Measurements from ENCODE around the gene TSPO. TPM values are rescaled to one million over a fixed set of nuclear protein-coding genes. Genes with fewer than 3 reads are reported as not detected.
"Not testable (repeated sequence)": the region's sequence is repeated elsewhere in the genome, so short reads cannot be mapped to it uniquely, and the experiment has no call there.

TSPO gene
- 100 to 1,000 TPM in 3 of 4 donors, 1 to 10 TPM in 1; 6.6 to 375 (median 242) TPM for polyA plus RNA-seq
- long read RNA-seq, donor 1, transcript TSPO-202 (4 exons, 881 nt), result major isoform, 17 of 24 reads
- long read RNA-seq, donor 1, partial matches to known transcripts, result 6 of 24 reads
- long read RNA-seq, donor 1, other reads (novel, unspliced or antisense), result 0 of 24 reads
- long read RNA-seq, donor 2, partial matches to known transcripts, result 0 of 4 reads
- long read RNA-seq, donor 2, other reads (novel, unspliced or antisense), result 0 of 4 reads
- long read RNA-seq, donor 3, transcript TSPO-202 (4 exons, 881 nt), result major isoform, 10 of 16 reads
- long read RNA-seq, donor 3, partial matches to known transcripts, result 5 of 16 reads
- long read RNA-seq, donor 3, other reads (novel, unspliced or antisense), result 0 of 16 reads
- long read RNA-seq, donor 4, result 0 reads
- long read RNA-seq, donor 5, transcript TSPO-202 (4 exons, 881 nt), result major isoform, 5 of 5 reads
- long read RNA-seq, donor 5, partial matches to known transcripts, result 0 of 5 reads
- long read RNA-seq, donor 5, other reads (novel, unspliced or antisense), result 0 of 5 reads
- long read RNA-seq, donor 6, transcript TSPO-202 (4 exons, 881 nt), result major isoform, 7 of 12 reads
- long read RNA-seq, donor 6, partial matches to known transcripts, result 5 of 12 reads
- long read RNA-seq, donor 6, other reads (novel, unspliced or antisense), result 0 of 12 reads
- long read RNA-seq, donor 7, transcript TSPO-202 (4 exons, 881 nt), result major isoform, 142 of 344 reads
- long read RNA-seq, donor 7, partial matches to known transcripts, result 198 of 344 reads
- long read RNA-seq, donor 7, other reads (novel, unspliced or antisense), result 0 of 344 reads
- long read RNA-seq, donor 8, transcript TSPO-202 (4 exons, 881 nt), result major isoform, 14 of 29 reads
- long read RNA-seq, donor 8, partial matches to known transcripts, result 15 of 29 reads
- long read RNA-seq, donor 8, other reads (novel, unspliced or antisense), result 0 of 29 reads
- long read RNA-seq, donor 9, partial matches to known transcripts, result 0 of 2 reads
- long read RNA-seq, donor 9, other reads (novel, unspliced or antisense), result 0 of 2 reads
- long read RNA-seq, donor 10, transcript TSPO-202 (4 exons, 881 nt), result major isoform, 39 of 63 reads
- long read RNA-seq, donor 10, partial matches to known transcripts, result 24 of 63 reads
- long read RNA-seq, donor 10, other reads (novel, unspliced or antisense), result 0 of 63 reads

DNA sequence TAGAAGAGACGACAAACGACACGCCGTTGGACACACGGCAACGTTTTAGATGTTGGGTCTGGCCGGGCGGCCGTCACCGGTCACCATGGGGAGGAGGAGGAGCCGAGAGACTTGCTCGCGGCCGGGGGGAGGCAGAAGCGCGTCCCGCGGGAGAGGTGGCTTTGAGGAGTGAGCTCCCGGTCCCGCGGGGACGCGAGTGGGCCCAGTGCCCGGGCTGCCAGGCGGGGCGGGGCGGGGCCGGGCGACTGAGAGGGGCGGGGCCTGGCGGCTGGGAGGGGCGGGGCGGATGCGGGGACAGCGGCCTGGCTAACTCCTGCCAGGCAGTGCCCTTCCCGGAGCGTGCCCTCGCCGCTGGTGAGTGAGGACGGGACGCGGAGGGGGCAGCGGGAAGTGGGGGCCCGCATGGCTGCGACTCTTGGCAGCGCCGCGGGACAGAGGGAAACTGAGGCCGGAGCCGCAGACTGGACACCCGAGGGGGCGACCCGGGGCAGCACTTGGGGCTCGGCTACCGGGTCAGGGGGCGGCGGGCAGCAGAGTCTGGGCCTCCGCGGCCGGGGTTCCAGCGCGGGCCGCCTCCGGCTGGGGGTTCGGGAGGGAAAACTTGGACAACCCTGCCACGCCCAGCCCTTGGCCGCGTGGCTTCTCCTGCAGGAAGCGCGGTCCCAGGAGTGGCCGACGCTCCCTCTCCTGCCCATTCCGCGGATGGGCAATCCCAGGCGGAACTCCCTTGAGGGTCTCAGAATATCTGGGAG, at the start of gene TSPO:
Gene TSPO, plus strand, starts transcription at position 309 of the 752 bp plus-strand sequence. CDS start 7,680 bp downstream, outside the sequence.
- Histone ChIP-seq H3K4me3 (ENCODE audit: low read depth in 1 of 3, low read length in 3 of 3) (peak within 1 kb of the TSS; percentile 46 to 87 (median 69)), H3K4me1 (ENCODE audit: control insufficient read depth in 3 of 3, insufficient read depth in 2 of 3, low read depth in 1 of 3, low read length in 2 of 3) (peaks cover 0 to 13% (median 0%) of the 10 kb centered on the region in 3 donors), H3K27me3 (ENCODE audit: control insufficient read depth in 3 of 3, insufficient read depth in 3 of 3, low read length in 3 of 3) (peaks cover 0 to 14% (median 0%) of the 10 kb centered on the region in 3 donors), H3K27ac (ENCODE audit: low read depth in 1 of 3, low read length in 2 of 3) (peak within 1 kb of the TSS in 2 of 3 donors; percentile 84 to 96), H3K36me3 (ENCODE audit: control insufficient read depth in 3 of 3, insufficient read depth in 2 of 3, low read depth in 1 of 3, low read length in 3 of 3) (no peaks in the 10 kb centered on the region), H3K9me3 (ENCODE audit: control insufficient read depth in 2 of 2, insufficient read depth in 1 of 2, low read depth in 1 of 2, low read length in 1 of 2) (no peaks in the 10 kb centered on the region)
- 1 to 2% (median 2%) methylated on average over 38 to 75 of the region's 75 CpGs for WGBS, 3 donors
- FAIRE-seq (no peak), DNase-seq (peak; percentile 51 to 66)

GRCh38 chr22:43104056-43104625, 47.2 kb upstream of the TSPO start:
- peak; percentile 92 to 99 for DNase-seq
- not testable (repeated sequence) for H3K36me3 ChIP-seq (ENCODE audit: control insufficient read depth in 3 of 3, insufficient read depth in 2 of 3, low read depth in 1 of 3, low read length in 3 of 3); H3K9me3 ChIP-seq (ENCODE audit: control insufficient read depth in 2 of 2, insufficient read depth in 1 of 2, low read depth in 1 of 2, low read length in 1 of 2); H3K4me3 ChIP-seq (ENCODE audit: low read depth in 1 of 3, low read length in 3 of 3); FAIRE-seq; H3K4me1 ChIP-seq (ENCODE audit: control insufficient read depth in 3 of 3, insufficient read depth in 2 of 3, low read depth in 1 of 3, low read length in 2 of 3)
- Histone ChIP-seq H3K27me3 (ENCODE audit: control insufficient read depth in 3 of 3, insufficient read depth in 3 of 3, low read length in 3 of 3) (peaks cover 0 to 12% (median 0%) of the 10 kb centered on the region in 3 donors), H3K27ac (ENCODE audit: low read depth in 1 of 3, low read length in 2 of 3) (peak overlapping the region in 1 of 3 donors; percentile 7)
- 11 to 36% (median 21%) methylated on average over 15 of the region's 15 CpGs for WGBS, 3 donors

GRCh38 chr22:43104950-43105349, 46.4 kb upstream of the TSPO start:
- H3K27ac ChIP-seq (ENCODE audit: low read depth in 1 of 3, low read length in 2 of 3); H3K36me3 ChIP-seq (ENCODE audit: control insufficient read depth in 3 of 3, insufficient read depth in 2 of 3, low read depth in 1 of 3, low read length in 3 of 3); DNase-seq; H3K9me3 ChIP-seq (ENCODE audit: control insufficient read depth in 2 of 2, insufficient read depth in 1 of 2, low read depth in 1 of 2, low read length in 1 of 2); H3K4me3 ChIP-seq (ENCODE audit: low read depth in 1 of 3, low read length in 3 of 3); FAIRE-seq: not testable (repeated sequence)
- H3K27me3 ChIP-seq (ENCODE audit: control insufficient read depth in 3 of 3, insufficient read depth in 3 of 3, low read length in 3 of 3), result peaks cover 0 to 20% (median 0%) of the 10 kb centered on the region in 3 donors
- peaks cover 0 to 11% (median 0%) of the 10 kb centered on the region in 3 donors for H3K4me1 ChIP-seq (ENCODE audit: control insufficient read depth in 3 of 3, insufficient read depth in 2 of 3, low read depth in 1 of 3, low read length in 2 of 3)
- WGBS, 3 donors, result 97 to 98% (median 97%) methylated on average over 3 of the region's 3 CpGs

DNA sequence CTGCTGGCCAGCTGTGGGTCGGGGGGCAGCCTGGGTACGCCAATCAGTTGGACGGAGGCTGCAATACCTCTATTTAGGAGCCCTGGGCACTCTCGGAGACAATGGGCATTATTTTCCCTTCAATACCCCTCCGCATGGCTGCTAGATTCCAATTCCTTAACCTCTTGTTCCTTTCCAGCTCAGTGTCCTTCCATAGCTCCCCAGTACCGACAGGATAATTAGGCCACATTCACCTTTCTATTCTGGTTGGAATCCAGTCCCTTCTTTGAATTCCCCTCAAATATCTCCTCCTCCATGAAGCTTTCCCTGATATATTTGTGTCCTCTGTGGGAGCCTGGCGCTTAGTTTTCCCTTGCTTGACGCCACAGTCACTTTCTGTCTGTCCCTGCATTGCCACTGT, 45.1 kb upstream of the TSPO start:
- H3K27ac ChIP-seq (ENCODE audit: low read depth in 1 of 3, low read length in 2 of 3), result no peak overlapping the region
- 91 to 97% (median 91%) methylated on average over 8 of the region's 8 CpGs for WGBS, 3 donors
- no peaks in the 10 kb centered on the region for H3K9me3 ChIP-seq (ENCODE audit: control insufficient read depth in 2 of 2, insufficient read depth in 1 of 2, low read depth in 1 of 2, low read length in 1 of 2)
- peaks cover 0 to 18% (median 0%) of the 10 kb centered on the region in 3 donors for H3K4me1 ChIP-seq (ENCODE audit: control insufficient read depth in 3 of 3, insufficient read depth in 2 of 3, low read depth in 1 of 3, low read length in 2 of 3)
- no peak overlapping the region for H3K4me3 ChIP-seq (ENCODE audit: low read depth in 1 of 3, low read length in 3 of 3)
- DNase-seq (no peak), FAIRE-seq (no peak)
- no peaks in the 10 kb centered on the region for H3K36me3 ChIP-seq (ENCODE audit: control insufficient read depth in 3 of 3, insufficient read depth in 2 of 3, low read depth in 1 of 3, low read length in 3 of 3)
- peaks cover 0 to 32% (median 0%) of the 10 kb centered on the region in 3 donors for H3K27me3 ChIP-seq (ENCODE audit: control insufficient read depth in 3 of 3, insufficient read depth in 3 of 3, low read length in 3 of 3)

- DNase-seq (no peak), FAIRE-seq (no peak)
- no peaks in the 10 kb centered on the region for H3K9me3 ChIP-seq (ENCODE audit: control insufficient read depth in 2 of 2, insufficient read depth in 1 of 2, low read depth in 1 of 2, low read length in 1 of 2)
- no peaks in the 10 kb centered on the region for H3K36me3 ChIP-seq (ENCODE audit: control insufficient read depth in 3 of 3, insufficient read depth in 2 of 3, low read depth in 1 of 3, low read length in 3 of 3)
- H3K4me1 ChIP-seq (ENCODE audit: control insufficient read depth in 3 of 3, insufficient read depth in 2 of 3, low read depth in 1 of 3, low read length in 2 of 3), result peaks cover 0 to 12% (median 0%) of the 10 kb centered on the region in 3 donors
- WGBS, 3 donors, result 52 to 61% (median 60%) methylated on average over 5 of the region's 5 CpGs
- H3K4me3 ChIP-seq (ENCODE audit: low read depth in 1 of 3, low read length in 3 of 3), result no peak overlapping the region
- H3K27me3 ChIP-seq (ENCODE audit: control insufficient read depth in 3 of 3, insufficient read depth in 3 of 3, low read length in 3 of 3), result peaks cover 0 to 60% (median 0%) of the 10 kb centered on the region in 3 donors
- no peak overlapping the region for H3K27ac ChIP-seq (ENCODE audit: low read depth in 1 of 3, low read length in 2 of 3)
Measured at GRCh38 chr22:43109511-43109910, 41.8 kb upstream of the TSPO start.

DNA sequence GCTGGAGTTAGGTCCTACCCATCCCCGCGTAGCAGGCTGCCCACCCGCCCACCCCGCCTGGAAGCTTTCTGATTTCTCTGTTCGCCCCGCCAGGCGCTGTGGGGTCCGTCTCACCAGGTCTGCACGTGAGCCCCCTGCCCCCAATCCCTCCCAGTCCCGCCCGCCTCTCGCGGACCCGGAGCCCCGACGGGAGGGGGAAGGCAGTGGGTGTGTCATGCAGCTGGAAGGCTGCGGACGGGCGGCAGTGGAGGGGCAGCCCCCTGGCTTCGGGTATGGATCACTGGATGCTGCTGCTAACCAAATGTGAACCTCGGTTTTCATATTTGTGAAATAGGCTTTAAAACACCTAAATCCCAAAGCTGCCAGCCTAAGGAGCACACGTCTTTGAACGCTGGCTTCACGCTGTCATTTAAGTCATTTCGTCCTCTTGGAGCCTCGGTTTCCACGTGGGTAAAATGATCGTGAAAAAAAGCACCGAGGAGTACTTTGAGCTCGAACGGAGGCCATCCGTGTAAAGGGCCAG, 41.4 kb upstream of the TSPO start:
- no peak for FAIRE-seq
- peak in 1 of 2 donors; percentile 34 for DNase-seq
- H3K9me3 ChIP-seq (ENCODE audit: control insufficient read depth in 2 of 2, insufficient read depth in 1 of 2, low read depth in 1 of 2, low read length in 1 of 2), result no peaks in the 10 kb centered on the region
- WGBS, 3 donors, result 11 to 18% (median 17%) methylated on average over 32 of the region's 32 CpGs
- no peaks in the 10 kb centered on the region for H3K36me3 ChIP-seq (ENCODE audit: control insufficient read depth in 3 of 3, insufficient read depth in 2 of 3, low read depth in 1 of 3, low read length in 3 of 3)
- H3K27me3 ChIP-seq (ENCODE audit: control insufficient read depth in 3 of 3, insufficient read depth in 3 of 3, low read length in 3 of 3), result peaks cover 0 to 64% (median 0%) of the 10 kb centered on the region in 3 donors
- H3K4me1 ChIP-seq (ENCODE audit: control insufficient read depth in 3 of 3, insufficient read depth in 2 of 3, low read depth in 1 of 3, low read length in 2 of 3), result peaks cover 0 to 12% (median 0%) of the 10 kb centered on the region in 3 donors
- H3K4me3 ChIP-seq (ENCODE audit: low read depth in 1 of 3, low read length in 3 of 3), result peak overlapping the region in 1 of 3 donors; percentile 74
- no peak overlapping the region for H3K27ac ChIP-seq (ENCODE audit: low read depth in 1 of 3, low read length in 2 of 3)

DNA sequence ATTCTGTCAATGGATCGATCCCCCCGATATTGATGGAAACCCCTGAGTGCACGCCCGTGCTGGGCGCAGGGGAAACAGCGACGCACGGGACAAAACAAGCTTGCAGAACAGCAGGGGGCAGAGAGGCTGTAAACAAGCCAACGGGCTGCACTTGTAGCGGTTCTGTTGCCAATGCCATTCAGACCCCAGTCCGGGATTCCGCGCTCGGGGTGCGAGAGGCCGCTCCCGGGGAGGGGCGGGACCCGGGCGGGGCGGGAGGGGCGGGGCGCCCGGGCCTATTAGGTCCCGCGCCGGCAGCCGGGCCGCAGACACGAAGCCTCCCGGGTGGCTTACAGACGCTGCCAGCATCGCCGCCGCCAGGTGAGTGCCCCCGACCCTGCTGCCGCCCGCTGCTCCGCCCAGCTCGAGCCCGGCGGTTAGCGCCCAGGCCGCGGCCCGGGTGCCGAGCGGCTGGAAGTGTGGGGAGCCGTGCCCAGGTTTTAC, 40.9 kb upstream of the TSPO start, which contains the start of gene BIK:
Gene BIK, plus strand, starts transcription at position 307 of the 483 bp plus-strand sequence. CDS start 13,273 bp downstream, outside the sequence.
- Histone ChIP-seq H3K4me1 (ENCODE audit: control insufficient read depth in 3 of 3, insufficient read depth in 2 of 3, low read depth in 1 of 3, low read length in 2 of 3) (peaks cover 0 to 12% (median 0%) of the 10 kb centered on the region in 3 donors), H3K36me3 (ENCODE audit: control insufficient read depth in 3 of 3, insufficient read depth in 2 of 3, low read depth in 1 of 3, low read length in 3 of 3) (no peaks in the 10 kb centered on the region), H3K27me3 (ENCODE audit: control insufficient read depth in 3 of 3, insufficient read depth in 3 of 3, low read length in 3 of 3) (peaks cover 0 to 67% (median 0%) of the 10 kb centered on the region in 3 donors), H3K9me3 (ENCODE audit: control insufficient read depth in 2 of 2, insufficient read depth in 1 of 2, low read depth in 1 of 2, low read length in 1 of 2) (no peaks in the 10 kb centered on the region), H3K27ac (ENCODE audit: low read depth in 1 of 3, low read length in 2 of 3) (peak within 1 kb of the TSS in 2 of 3 donors; percentile 27 to 34), H3K4me3 (ENCODE audit: low read depth in 1 of 3, low read length in 3 of 3) (peak within 1 kb of the TSS; percentile 27 to 74 (median 73))
- FAIRE-seq (no peak), DNase-seq (peak; percentile 41 to 67)
- 0 to 1% (median 0%) methylated on average over 30 to 49 of the region's 49 CpGs for WGBS, 3 donors

Data from small intestine (tissue), 16 donors.